GM12892 (cell line): Measurements from ENCODE around the gene AK5.

Source experiments
- POLR2A ChIP-seq: IDR thresholded peaks from 2 replicates; pipeline ENCODE4 v1.6.1; 2011; ENCODE audit warnings: low read depth, low read length, control low read depth
- POLR2AphosphoS5 ChIP-seq: IDR thresholded peaks from 2 replicates; pipeline ENCODE4 v1.6.1; 2011; ENCODE audit warnings: low read depth, low read length, control low read depth
- TAF1 ChIP-seq: IDR thresholded peaks from 2 replicates; pipeline ENCODE4 v1.6.1; 2011; ENCODE audit warnings: low read depth, mild to moderate bottlenecking, control low read depth, low read length, borderline replicate concordance

DNA sequence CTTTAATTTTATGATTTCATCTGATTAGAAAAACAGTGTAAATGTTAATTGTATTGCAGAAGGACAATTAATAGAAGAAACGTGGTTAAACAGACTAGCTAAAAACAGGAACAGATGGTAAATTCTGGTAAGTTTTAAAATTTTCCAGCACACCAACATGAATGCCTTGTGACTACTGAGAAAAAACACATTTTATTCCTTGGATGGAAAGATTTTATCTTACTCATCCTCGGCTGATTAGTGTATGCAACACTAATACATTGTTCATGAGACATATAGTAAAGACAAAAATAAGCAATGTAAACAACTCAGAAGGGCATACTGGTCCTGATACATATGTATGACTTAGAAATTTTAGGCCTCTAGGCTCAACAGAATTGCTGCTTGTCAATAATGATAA lies 4.9 kb upstream of the AK5 start:
- TF ChIP-seq POLR2AphosphoS5: no peak
- TF ChIP-seq POLR2A: no peak
- TF ChIP-seq TAF1: no peak
